ENCODE results near the gene UNC5CL.

Gene UNC5CL

GRCh38 chr6:41039060-41039998 lies at the start of gene UNC5CL:
UNC5CL (minus strand) TSS chr6:41039221; CDS start chr6:41035074, 4,147 bp downstream.
- peak; percentile 87 for TF ChIP-seq CTCF (IDR thresholded peaks at IDR 0.05)

GRCh38 chr6:41088451-41088850 lies 49.4 kb upstream of the UNC5CL start:
- no peak for TF ChIP-seq CTCF (IDR thresholded peaks at IDR 0.05)

- TF ChIP-seq CTCF (IDR thresholded peaks at IDR 0.05): no peak
Observed at GRCh38 chr6:41085182-41085581, 46.2 kb upstream of the UNC5CL start.

GRCh38 chr6:41083072-41083471 lies 44.1 kb upstream of the UNC5CL start:
- no peak for TF ChIP-seq CTCF (IDR thresholded peaks at IDR 0.05)

GRCh38 chr6:41080621-41081020 lies 41.6 kb upstream of the UNC5CL start:
- no peak for TF ChIP-seq CTCF (IDR thresholded peaks at IDR 0.05)

- no peak for TF ChIP-seq CTCF (IDR thresholded peaks at IDR 0.05)
Observed at GRCh38 chr6:41079080-41079479, 40.1 kb upstream of the UNC5CL start.

- no peak for TF ChIP-seq CTCF (IDR thresholded peaks at IDR 0.05)
Observed at GRCh38 chr6:41078101-41078500, 39.1 kb upstream of the UNC5CL start.
